CD4-positive, alpha-beta T cell treated with Interleukin-6 for 4 hours (primary cell): ENCODE results near the gene YWHAG.
"Not testable (repeated sequence)": the region's sequence is repeated elsewhere in the genome, so short reads cannot be mapped to it uniquely, and the experiment has no call there.

ENCODE experiments used
- DNase-seq: peaks from one replicate; pipeline ENCODE4 v3.0.0-alpha.2; 2020; ENCODE audit warnings: mixed read lengths

The YWHAG gene

DNA sequence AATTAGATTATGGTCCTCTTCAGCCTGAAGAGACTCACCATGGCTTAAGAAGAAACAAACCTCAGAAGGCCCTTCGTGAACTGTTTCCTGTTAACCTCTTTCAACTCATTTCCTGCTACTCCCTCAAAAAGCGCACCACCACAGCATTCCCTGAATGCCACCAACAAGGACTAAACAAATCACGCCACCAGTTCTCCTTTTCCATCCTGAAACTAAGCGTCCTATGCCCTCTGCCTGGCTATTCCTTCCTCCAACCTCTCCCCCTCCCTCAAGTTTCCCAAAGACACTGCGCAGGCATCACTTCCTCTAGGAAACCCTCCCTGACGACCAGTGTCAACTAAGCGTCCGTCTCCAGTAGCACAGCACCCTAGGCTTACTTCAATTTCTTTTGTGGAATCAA lies 12.0 kb downstream of the YWHAG start:
- DNase-seq = no peak

- no peak for DNase-seq
Observed at GRCh38 chr7:76346097-76346496, 12.7 kb downstream of the YWHAG start.

GRCh38 chr7:76343931-76344321 lies 14.9 kb downstream of the YWHAG start:
- DNase-seq = no peak

DNA sequence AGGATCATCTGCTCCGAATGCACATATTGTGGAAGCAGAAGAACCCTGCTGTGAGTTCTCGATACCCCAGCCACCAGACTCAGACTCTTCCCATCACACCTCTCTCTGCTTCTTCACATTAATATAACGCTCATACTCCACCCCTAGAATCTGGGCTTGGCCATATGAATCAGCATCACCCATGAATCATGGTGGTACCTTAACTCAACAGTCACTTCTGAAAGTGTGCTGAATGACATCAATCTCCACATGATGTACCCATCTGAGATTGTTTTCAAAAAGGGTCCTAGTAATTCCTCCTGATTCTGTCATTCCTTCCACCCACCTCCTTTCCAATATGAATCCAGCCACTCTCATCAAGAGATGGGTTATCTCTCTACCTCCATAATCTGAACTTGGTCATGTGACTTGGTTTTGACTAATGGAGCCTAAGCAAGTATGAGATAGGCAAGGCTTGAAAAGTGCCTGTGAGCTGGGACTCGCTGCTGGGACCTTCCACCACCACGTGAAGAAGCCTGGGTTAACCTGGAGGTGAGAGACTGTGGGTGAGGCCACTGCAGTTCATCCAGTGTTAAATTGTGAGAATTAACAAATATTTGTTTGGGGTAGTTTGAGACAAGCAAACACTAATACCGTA lies 15.4 kb downstream of the YWHAG start:
- DNase-seq = no peak

- no peak for DNase-seq
Observed at GRCh38 chr7:76342222-76342621, 16.6 kb downstream of the YWHAG start.

- no peak for DNase-seq
Observed at GRCh38 chr7:76340617-76341131, 18.1 kb downstream of the YWHAG start.

DNA sequence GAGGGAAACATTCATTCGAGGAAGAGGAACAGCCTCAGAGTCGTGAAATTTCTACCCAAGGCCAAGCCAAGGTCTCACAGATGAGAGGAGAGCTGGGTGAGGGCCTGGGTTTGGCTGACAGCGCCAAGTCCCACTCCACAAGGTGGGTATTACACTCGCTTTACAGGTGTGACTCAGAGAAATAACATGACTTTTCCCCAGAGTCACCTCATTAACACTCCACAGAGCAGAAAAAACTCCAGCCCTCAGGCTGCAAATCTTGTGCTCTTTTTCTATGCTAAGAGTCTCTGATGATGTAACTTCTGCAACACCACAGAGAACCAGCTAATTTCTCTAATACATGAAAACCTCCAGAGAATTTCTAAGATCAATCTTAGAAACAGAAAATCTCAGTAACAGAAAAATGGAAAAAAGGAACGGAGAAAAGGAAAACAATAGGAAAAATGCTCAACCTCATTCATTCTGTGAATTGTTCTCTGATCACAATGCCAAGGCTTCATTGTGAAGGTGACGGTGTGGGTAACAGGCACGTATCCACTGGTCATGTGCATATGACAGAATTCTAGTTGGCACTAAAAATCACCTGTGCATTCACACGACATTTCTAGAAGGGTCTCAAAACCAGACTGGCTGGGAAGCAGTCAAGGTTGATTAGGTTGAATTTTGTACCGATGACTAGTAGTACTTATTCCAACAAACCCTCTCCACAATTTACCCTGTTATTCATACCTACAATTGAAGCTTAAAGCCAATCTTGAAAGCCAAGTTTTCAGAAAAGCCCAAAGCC lies 20.3 kb downstream of the YWHAG start:
- no peak for DNase-seq

DNA sequence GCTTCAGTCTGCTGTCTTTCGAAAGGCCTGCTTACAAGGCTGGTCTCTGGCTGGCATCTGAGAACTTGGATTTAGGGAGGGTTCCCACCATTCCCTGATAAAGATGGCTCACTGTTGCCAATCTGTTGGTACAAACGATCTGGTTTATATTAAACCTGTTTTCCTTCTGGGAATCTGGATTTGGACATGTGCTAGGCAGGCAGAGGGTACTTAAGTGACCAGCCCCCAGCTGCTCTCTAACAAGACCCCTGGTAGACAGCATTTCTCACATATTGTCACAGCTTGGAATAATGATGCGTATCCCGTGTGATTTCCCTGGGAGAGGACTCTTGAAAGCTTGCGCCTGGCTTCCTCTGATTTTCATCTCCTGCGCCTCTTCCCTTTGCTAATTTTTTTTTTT lies 21.6 kb downstream of the YWHAG start:
- no peak for DNase-seq

GRCh38 chr7:76336094-76336493 lies 22.7 kb downstream of the YWHAG start:
- no peak for DNase-seq

DNA sequence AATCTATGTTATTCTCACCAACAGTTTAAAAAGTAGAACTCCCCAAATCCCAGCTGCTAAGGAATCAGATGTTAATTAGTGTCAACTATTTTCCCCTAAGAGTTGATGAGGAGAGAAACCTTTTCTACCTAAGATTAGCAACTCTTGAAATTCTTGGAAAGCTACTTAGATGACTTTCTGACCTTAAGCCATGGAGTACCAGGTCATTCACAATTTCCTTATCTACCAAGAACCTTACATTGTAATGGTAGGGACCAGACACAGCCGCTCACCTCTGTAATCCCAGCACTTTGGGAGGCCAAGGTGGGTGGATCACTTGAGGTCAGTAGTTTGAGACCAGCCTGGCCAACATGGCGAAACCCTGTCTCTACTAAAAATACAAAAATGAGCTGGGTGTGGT lies 23.4 kb downstream of the YWHAG start:
- DNase-seq = not testable (repeated sequence)

- no peak for DNase-seq
Observed at GRCh38 chr7:76334320-76334967, 24.3 kb downstream of the YWHAG start.

DNA sequence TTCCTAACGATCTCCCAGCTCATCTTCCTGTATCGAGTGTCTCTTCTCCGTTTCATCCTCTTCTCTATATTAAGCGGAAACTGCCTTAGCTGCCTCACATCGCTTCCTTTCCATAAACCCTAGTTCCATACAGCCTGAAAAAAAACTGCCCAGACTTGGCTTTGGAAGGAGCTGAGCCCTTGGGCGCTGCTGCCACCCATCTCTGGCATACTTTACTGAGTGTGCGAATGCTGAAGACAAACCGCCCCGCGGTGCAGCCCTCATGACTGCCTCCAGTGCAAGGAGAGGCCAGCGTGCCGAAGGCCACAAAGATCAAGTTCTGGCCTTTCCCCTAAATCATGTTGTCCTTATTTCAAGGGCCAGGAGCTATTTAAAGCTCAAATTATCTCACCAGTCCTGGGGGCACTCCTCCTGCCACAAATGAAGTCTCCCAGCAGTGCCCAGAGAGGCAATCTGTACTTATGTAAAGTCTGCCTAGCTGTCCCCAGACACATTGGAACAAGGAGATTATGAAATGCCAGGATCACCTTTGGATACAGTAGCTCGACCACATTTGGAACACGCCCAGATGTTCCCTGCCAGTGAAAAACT lies 25.2 kb downstream of the YWHAG start:
- no peak for DNase-seq

GRCh38 chr7:76332078-76332477 lies 26.7 kb downstream of the YWHAG start:
- DNase-seq = no peak

DNA sequence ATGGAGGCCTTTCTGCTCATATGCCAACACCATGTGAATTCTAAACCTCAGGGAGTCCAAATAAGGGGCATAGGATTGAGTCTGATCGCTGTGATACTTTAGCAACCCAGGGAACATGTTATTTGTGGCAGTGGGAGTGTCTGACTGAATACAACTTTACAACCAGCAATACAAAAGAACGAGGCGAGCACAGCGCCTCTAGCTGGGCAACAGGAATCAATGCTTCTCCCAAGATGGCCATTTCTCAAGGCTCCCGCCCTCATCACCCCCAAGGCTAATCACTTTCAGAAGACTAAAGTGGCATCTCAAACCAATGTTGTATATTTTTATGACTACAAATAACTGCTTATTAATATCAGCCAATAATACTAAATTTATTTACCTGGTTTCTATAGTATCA lies 28.1 kb downstream of the YWHAG start:
- no peak for DNase-seq

GRCh38 chr7:76330261-76330660 lies 28.5 kb downstream of the YWHAG start:
- DNase-seq = no peak

DNA sequence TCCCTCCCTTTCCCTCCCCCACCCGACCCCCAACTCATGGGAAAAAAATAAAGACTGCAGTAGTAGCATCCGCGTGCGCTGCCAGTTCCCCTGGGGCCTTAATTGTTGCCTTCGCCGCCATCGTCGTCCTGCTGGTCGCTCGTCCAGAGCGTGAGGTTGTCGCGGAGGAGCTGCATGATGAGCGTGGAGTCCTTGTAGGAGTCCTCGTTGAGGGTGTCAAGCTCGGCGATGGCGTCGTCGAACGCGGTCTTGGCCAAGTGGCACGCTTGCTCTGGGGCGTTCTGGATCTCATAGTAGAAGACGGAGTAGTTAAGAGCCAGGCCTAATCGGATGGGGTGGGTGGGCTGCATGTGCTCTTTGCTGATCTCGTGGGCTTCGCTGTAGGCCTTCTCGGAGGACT lies 29.3 kb downstream of the YWHAG start:
- no peak for DNase-seq

DNA sequence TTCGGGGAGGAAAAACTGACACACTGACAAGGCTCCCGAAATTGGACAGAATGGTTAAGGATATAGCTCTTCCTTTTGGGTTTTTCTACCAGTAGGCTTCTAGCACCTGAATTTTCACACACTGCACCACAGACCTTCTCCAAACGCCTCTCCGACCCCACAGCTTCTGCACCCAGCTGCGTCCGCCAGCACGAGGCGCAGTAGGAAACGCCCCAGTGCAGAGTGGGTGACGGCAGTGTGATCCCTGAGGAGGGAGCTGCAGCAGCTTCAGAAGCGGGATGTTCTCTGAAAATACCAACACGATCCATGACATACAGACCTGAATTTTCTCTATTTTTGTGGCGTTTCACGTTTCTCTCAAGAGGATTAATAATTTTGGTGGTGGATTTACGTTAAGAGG lies 30.4 kb downstream of the YWHAG start:
- no peak for DNase-seq

DNA sequence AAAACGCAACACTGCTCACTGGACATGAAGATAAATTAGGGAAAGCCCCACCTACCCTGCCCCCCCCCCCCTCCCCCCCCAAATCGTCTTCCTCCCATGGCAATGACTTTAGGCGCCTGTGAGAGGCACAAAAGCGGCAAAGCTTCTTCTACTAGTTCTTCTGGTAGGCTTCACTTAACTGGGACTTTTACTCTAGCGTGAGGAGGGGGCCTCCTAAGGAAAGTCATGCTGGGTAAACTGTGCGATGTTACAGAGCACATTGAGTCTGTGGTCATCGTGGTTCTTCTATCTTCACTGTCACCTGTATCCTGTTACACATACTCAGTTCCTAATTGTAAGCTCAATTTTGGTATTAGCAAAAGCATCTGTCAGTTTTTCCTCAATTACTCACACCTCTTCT lies 31.2 kb downstream of the YWHAG start:
- DNase-seq = no peak

DNA sequence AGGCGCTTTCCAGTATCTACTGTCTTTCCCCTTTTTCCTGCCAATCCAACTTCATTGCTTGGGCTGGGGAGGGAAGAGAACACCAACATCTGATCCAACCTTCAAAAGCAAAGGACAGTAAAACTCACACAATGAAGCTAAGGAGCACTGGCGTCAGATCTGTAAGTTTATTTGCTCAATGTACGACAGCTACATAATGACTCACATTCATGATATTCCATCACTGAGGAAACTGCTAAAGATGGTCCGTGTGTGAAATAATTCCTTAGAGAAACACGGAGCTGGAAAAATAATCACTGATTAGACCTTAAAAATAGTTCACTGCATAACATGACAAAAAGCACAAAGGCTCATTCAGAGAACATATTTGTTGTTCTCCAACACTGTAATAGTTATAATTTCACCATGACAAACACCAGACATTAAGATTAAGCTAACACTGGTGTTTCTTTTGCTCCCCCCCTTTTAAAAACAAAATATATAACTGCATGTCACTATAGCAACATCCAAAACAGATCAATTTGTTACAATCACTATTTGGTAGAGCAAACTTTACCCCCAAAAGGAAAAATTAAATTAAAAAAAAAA lies 32.1 kb downstream of the YWHAG start:
- DNase-seq = no peak

DNA sequence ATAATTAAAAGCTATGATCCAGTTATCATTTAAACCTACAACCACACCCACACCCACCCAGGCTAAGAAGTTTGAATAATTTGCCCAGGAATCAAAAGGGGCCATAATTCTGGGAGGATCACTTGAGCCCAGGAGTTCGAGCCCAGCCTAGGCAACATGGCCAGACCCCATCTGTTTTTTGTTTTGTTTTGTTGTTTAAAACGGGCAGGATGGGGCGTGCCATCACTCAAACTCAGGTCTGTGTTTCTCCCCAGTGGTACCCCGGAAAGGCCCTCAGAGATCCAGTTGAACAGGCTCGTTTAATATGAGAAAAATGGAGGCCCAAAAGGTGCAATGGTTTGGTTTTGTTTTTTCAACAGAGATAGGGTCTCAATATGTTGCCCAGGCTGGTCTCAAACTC lies 33.0 kb downstream of the YWHAG start:
- no peak for DNase-seq

DNA sequence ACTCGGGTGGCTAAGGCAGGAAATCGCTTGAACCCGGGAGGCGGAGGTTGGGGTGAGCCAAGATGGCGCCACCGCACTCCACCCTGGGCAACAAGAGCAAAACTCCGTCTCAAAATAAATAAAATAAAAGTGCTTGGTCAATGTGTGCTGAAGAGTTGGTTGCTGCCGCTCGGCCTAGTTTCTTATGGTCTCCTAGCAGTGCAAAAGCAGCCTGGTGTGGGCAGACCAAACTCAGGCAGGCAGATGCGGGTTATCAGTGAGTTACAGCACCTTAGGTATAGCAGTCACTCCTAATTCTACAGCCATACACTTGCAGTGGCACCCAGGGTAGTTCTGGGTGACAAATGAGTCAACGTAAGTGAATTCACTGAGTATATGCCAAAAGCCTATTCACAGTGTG lies 33.7 kb downstream of the YWHAG start:
- DNase-seq = no peak

DNA sequence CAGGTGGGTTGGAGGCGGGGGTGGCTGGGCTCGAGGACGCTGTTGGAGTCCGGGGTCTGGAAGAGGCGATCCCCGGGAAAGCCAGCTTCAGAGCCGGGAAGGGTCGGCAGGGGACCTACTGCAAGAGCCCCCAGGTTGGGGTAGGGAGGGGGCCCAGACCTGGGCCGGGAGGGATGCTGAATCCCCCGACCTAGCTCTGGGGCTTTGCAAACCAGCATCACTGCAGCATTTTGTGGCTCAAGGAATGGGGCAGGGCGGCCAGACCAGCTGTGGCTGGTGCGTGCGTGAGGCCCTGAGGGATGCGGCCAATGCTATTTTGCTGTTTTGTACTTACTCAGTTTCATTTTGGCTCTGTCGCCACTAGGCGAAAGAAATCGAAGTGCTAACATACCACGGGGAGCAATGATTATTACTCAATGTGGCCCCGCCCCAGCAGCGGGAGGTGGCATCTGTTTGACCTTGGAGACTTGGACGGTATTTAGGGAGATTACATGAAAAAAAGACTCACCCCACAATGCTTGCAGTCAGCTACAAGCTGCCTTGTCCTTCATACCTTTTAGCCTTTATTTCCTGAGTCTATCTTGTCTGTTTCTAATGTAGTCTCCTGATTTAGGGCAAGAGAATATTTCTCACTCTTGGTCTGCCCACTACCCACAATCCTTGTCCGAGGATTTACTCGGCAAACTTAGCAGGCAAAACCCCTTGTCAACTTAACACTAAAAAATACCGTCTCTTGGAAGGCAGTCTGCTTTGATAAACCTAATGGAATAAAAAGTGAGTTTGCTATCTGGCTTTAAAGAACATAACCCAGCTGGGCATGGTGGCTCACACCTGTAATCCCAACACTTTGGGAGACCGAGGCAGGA lies 40.1 kb downstream of the YWHAG start:
- peak; percentile 71 for DNase-seq
